Stimulated activated naive CD8-positive, alpha-beta T cell treated with anti-CD3 and anti-CD28 coated beads, Interleukin-15, Interleukin-2, amounts not matched to agents 100 ng/mL and 50 ng/mL, for 24 hours (primary cell): ENCODE measurements around the gene NEK2.
A peak's percentile ranks its signal among the peaks of the same experiment; 100 is the strongest.
"Not testable (repeated sequence)": the region's sequence is repeated elsewhere in the genome, so short reads cannot be mapped to it uniquely, and the experiment has no call there.

Source experiments
- H3K27ac Mint-ChIP-seq: one replicate; pipeline ENCODE4 v1.8.0; 2021; ENCODE audit warnings: mild to moderate bottlenecking, mixed read lengths
- H3K27me3 Mint-ChIP-seq: one replicate; pipeline ENCODE4 v1.8.0; 2021; ENCODE audit warnings: mixed read lengths
- H3K36me3 Mint-ChIP-seq: one replicate; pipeline ENCODE4 v1.8.0; 2021; ENCODE audit warnings: low read depth, mixed read lengths
- H3K4me1 Mint-ChIP-seq: one replicate; pipeline ENCODE4 v1.8.0; 2021; ENCODE audit warnings: low read depth, mixed read lengths
- H3K4me3 Mint-ChIP-seq: one replicate; pipeline ENCODE4 v1.8.0; 2021; ENCODE audit warnings: mild to moderate bottlenecking, mixed read lengths
- H3K9me3 Mint-ChIP-seq: one replicate; pipeline ENCODE4 v1.8.0; 2021; ENCODE audit warnings: mixed read lengths

Gene NEK2

DNA sequence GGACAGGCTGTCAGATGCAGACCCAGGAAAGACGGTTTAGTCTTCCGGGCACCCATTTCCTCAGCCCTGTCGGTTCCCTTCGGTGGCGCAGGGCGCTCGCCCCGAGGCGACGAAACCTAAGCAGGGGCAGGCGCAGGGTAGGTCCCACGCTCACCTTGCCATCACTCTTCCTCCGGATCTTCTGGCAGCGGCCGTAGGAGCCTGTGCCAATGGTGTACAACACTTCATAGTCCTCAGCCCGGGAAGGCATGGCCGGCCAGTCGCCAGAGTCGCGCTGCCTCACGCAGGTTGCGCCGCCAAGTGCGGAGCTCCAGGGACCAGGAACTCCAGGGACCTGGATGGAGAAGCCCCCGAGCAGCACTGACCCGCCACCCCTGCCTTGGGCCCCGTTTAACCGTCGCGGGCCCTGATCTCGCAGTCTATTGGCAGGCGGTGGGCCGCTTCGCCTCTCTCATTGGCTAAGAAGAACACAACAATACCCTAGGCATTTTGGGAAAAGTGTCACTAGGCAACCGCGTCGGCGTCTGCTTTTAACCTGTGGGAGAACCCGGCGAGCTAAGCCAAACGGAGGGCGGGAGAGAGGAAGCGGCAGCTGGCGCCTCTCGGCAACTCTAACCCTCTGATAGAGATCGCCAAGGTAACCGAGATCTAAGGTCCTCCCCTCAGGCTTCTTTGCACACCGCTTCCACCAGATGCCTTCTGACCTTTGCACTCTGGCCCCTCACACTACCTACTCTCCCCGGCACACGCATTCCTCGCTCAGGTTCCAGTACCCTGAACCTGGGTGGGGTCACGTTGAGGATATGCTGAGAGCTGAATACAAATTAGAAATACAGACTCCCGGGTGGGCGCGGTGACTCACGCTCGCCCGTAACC lies at the start of gene NEK2:
Gene NEK2, minus strand, starts transcription at position 392 of the 876 bp plus-strand sequence. Its CDS starts 142 bp downstream, at position 250.
- H3K9me3 Mint-ChIP-seq = no peaks in the 10 kb centered on the region
- H3K4me3 Mint-ChIP-seq = peak within 1 kb of the TSS; percentile 96
- peaks cover 6% of the 10 kb centered on the region for H3K36me3 Mint-ChIP-seq
- H3K27me3 Mint-ChIP-seq = no peaks in the 10 kb centered on the region
- peaks cover 19% of the 10 kb centered on the region for H3K4me1 Mint-ChIP-seq
- H3K27ac Mint-ChIP-seq = peak within 1 kb of the TSS; percentile 87

DNA sequence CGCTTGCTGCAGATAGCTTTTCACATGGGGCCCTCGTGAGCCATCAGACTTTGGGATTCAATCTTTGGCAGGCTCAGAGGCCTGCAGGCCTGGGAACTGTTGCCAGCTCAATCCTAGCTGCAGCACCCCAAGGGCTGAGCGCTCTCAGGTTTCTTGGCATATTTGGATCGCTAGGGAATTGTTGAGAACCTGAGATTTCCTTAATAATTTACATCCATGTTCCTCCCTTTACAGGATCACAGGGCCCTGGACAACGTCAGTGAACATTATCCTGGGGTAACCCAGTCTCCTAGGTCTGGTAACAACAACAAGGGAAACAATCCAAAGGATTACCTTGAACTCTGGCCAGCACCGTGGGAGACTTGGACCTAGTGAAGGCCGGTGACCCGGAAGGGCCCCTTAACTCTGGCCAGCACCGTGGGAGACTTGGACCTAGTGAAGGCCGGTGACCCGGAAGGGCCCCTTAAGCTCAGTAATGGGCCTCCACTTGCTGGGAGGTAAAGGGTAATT lies 49.3 kb upstream of the NEK2 start:
- Mint-ChIP-seq H3K27ac (no peak overlapping the region), H3K9me3 (peaks cover 4% of the 10 kb centered on the region), H3K4me1 (no peaks in the 10 kb centered on the region), H3K36me3 (no peaks in the 10 kb centered on the region), H3K27me3 (no peaks in the 10 kb centered on the region), H3K4me3 (no peak overlapping the region)

DNA sequence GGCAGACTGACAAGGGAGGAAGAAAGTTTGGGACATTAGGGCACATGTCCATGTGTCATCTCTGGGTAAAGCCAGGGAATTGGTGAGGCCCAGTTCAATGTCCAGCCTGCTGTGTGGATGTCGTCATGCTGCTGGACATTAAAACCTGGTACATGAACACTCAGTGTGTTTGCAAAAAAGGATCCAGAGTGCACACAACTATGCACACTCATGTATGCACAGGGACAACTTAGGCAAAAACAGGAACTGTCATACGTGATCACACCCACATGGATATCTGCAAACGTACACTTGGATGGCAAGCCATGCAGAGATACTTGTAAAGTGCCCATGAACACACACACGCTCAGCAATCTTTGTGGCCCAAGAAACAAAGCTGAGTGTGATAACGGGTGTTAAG lies 47.9 kb upstream of the NEK2 start:
- no peaks in the 10 kb centered on the region for H3K4me1 Mint-ChIP-seq
- H3K27ac Mint-ChIP-seq = no peak overlapping the region
- H3K9me3 Mint-ChIP-seq = peaks cover 6% of the 10 kb centered on the region
- H3K4me3 Mint-ChIP-seq = no peak overlapping the region
- H3K27me3 Mint-ChIP-seq = no peaks in the 10 kb centered on the region
- H3K36me3 Mint-ChIP-seq = no peaks in the 10 kb centered on the region

DNA sequence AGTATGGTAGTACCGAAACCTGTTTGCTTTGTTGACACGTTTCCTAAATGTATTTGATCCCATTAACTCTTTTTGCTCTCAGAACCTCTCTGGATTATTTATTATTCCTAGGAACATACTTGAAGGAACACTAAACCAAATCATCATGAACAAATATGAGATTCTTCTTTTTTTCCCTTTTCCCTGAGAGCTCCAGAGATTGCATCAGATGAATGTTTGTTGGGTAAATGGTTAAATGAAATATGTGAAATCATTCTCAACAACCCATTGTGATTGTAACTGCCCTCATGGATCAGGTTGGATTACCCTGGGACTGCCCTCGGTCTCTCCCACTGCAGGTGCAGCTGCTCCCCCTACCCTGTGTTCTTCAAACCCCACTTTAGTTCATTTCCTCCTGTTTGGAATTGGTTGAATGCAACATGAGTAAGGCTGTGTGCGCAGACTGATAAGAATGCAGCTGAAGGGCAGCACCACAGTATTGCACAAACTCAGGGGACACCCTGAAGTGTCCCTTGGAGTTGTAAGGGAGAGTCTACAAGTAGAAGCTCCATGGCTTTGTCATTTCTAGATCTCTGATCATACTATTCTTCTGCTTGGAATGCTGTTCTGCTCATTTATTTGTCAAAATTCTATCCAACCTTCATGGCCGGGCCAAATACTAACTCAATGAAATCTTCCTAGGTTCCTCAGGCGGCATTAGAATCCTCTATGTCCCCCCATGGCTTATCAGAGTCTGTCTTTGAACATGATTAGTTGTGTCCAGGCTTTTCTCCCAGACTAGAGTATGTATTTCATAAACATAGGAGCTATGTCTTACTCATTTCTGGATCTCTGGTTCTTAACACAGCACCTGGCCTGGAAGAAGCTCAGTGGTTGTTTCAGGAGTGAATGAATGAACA lies 47.1 kb upstream of the NEK2 start:
- peaks cover 6% of the 10 kb centered on the region for H3K9me3 Mint-ChIP-seq
- H3K4me3 Mint-ChIP-seq = no peak overlapping the region
- H3K27me3 Mint-ChIP-seq = no peaks in the 10 kb centered on the region
- no peaks in the 10 kb centered on the region for H3K4me1 Mint-ChIP-seq
- no peak overlapping the region for H3K27ac Mint-ChIP-seq
- H3K36me3 Mint-ChIP-seq = no peaks in the 10 kb centered on the region

DNA sequence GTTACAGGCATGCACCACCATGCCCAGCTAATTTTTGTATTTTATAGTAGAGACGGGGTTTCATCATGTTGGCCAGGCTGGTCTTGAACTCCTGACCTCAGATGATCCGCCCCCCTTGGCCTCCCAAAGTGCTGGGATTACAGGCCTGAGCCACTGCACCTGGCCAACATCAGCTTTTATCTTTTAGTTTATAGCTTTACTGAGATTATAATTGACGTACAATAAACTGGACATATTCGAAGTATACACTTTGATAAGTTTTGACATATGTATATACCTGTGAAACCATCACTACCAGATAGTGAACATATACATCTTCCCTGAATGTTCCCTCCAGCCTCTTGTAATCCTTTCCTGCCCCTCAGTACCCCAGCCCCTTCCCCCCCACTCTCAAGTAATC lies 41.1 kb upstream of the NEK2 start:
- H3K27me3 Mint-ChIP-seq, H3K27ac Mint-ChIP-seq, H3K36me3 Mint-ChIP-seq, H3K4me1 Mint-ChIP-seq, H3K4me3 Mint-ChIP-seq, H3K9me3 Mint-ChIP-seq: not testable (repeated sequence)

DNA sequence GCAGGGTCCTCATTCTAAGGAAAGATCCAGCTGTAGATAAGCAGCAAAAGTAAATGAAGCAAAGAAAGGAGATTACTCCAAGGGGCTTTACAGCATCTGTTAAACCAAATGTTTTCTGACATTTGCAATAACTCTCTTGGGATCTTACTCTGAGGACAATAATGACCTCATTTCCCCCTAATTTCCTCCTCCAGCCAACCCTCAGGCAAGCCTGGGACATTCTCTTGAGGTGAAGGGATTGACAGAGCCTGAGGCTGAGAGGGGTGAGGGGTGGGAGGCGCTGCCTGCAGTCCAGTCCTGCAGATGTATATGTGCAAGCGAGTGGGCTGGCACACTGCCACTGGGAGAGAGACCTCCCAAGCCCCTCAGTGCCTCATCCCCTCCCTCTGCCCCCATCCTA lies 40.5 kb upstream of the NEK2 start:
- H3K27me3 Mint-ChIP-seq = no peaks in the 10 kb centered on the region
- no peak overlapping the region for H3K27ac Mint-ChIP-seq
- H3K9me3 Mint-ChIP-seq = peaks cover 6% of the 10 kb centered on the region
- no peaks in the 10 kb centered on the region for H3K36me3 Mint-ChIP-seq
- H3K4me1 Mint-ChIP-seq = no peaks in the 10 kb centered on the region
- no peak overlapping the region for H3K4me3 Mint-ChIP-seq

DNA sequence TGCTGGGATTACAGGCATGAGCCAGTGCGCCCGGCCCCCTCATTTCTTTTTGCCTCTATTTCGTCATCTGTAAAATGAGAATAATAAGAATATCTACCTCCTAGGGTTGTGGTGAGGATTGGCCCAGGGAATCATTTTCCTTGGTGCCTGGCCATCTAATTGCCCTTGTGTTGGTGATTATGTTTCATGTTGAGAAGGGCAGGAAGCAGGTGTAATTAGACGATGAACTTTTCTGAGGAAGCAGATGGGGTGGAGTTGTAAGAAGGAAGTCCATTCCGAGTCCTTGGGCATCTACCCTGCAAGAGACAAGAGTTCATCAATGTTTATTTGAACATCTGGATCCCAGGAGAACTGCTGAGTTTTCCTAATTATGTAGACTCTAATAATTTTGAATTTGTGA lies 38.7 kb upstream of the NEK2 start:
- Mint-ChIP-seq H3K9me3 (no peaks in the 10 kb centered on the region), H3K27me3 (no peaks in the 10 kb centered on the region), H3K4me1 (no peaks in the 10 kb centered on the region), H3K4me3 (no peak overlapping the region), H3K27ac (no peak overlapping the region), H3K36me3 (no peaks in the 10 kb centered on the region)

DNA sequence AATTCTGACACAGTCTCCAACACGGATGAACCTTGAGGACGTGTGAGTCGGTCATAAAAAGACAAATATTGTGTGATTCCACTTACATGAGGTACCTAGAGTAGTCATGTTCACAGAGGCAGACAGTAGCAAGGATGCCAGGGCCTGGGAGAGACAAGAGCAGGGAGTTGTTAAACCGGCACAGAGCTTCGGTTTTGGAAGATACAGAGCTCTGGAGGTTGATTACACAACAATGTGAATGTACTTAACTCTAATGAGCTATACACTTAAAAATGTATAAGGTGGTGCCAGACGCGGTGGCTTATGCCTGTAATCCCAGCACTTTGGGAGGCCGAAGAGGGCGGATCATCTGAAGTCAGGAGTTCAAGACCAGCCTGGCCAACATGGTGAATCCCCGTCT lies 37.8 kb upstream of the NEK2 start:
- H3K27me3 Mint-ChIP-seq = no peaks in the 10 kb centered on the region
- H3K27ac Mint-ChIP-seq = no peak overlapping the region
- H3K4me1 Mint-ChIP-seq = no peaks in the 10 kb centered on the region
- H3K36me3 Mint-ChIP-seq = no peaks in the 10 kb centered on the region
- H3K4me3 Mint-ChIP-seq = no peak overlapping the region
- H3K9me3 Mint-ChIP-seq = no peaks in the 10 kb centered on the region

DNA sequence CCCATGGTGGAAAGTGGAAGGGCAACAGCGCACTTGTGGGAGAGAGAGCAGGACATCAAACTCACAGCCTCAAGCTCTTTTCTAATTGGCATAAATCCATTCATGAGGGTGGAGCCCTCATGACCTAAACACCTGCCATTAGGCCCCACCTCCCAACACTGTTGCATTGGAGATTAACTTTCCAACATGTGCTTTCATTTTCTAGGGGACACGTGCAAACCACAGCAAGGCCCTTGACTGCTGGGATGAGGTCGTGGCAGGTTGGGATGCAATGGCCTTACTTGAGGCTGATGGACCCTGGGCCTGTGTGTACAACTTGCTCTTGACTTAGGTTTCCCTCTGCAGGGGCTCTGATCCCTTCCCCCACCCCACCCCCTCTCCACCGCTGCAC lies 35.9 kb upstream of the NEK2 start:
- Mint-ChIP-seq H3K36me3 (no peaks in the 10 kb centered on the region), H3K4me1 (no peaks in the 10 kb centered on the region), H3K27ac (no peak overlapping the region)

DNA sequence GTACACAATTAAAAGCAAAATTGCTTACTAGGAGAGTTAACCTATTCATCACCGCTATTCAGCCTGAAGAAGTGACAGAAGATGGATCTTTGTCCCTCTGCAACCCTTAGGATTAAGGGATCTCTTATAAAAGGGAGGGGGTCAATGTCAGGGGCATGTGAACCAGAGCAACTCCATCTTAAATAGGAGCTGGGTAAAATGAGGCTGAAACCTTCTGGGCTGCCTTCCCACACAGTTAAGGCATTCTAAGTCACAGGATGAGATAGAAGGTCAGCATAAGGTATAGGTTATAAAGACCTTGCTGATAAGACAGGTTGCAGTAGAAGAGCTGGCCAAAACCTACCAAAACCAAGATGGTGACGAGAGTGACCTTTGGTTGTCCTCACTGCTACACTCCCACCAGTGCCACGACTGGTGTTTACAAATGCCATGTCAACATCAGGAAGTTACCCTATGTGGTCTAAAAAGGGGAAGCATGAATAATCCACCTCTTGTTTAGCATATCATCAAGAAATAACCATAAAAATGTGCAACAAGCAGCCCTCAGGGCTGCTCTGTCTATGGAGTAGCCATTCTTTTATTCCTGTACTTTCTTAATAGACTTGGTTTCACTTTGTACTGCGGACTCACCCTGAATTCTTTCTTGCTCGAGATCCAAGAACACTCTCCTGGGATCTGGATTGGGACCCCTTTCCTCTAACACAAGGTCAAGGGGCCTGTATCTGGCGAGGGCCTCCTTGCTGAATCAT lies 35.3 kb upstream of the NEK2 start:
- no peak overlapping the region for H3K4me3 Mint-ChIP-seq
- no peaks in the 10 kb centered on the region for H3K36me3 Mint-ChIP-seq
- no peaks in the 10 kb centered on the region for H3K9me3 Mint-ChIP-seq

More for the DNA sequence above, 35.9 kb upstream of the NEK2 start:
- Mint-ChIP-seq H3K4me3 (no peak overlapping the region), H3K9me3 (no peaks in the 10 kb centered on the region), H3K27me3 (no peaks in the 10 kb centered on the region)

DNA sequence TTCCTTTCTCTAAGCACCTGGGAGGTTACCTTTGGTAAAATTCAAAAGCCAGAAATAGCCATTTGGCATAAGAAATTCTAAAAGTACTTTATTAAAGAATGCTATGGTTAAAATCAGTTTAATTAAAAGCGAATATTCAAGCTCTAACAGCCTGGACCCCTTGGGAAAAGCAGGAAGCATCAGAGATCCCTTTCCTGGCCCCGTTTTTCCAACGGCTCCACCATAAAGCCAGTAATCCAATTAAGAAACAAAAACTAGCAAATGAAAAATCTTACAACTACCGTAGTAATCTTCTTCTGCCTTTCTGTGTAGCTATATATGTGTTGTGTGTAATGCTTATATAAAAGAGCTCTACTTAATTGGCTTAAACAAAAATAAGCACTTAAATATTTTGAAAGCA lies 33.5 kb upstream of the NEK2 start:
- Mint-ChIP-seq H3K9me3 (no peaks in the 10 kb centered on the region), H3K4me1 (no peaks in the 10 kb centered on the region), H3K27me3 (no peaks in the 10 kb centered on the region), H3K36me3 (no peaks in the 10 kb centered on the region), H3K27ac (no peak overlapping the region), H3K4me3 (no peak overlapping the region)

More for the DNA sequence above, 35.3 kb upstream of the NEK2 start:
- Mint-ChIP-seq H3K27me3 (no peaks in the 10 kb centered on the region), H3K4me1 (no peaks in the 10 kb centered on the region), H3K27ac (no peak overlapping the region)

DNA sequence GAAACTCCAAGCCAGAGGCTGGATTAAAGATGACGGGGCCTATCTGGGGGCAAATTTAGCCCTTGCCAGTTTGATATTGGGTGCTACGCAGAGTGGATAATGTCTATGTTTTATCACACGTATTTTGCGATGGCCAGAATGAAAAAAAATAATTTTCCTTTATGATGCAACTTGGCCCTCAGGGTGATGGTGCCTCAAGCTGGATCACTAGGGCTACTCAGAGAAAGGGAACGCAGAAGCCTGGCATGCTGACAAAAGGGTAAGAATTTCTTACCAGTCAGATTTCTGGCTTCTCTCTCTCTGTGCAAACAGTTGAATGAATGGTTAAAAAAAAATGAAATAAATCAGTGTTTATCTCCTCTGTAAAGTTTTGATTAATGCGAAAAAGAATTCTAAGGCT lies 32.6 kb upstream of the NEK2 start:
- Mint-ChIP-seq H3K4me1 (no peaks in the 10 kb centered on the region), H3K36me3 (no peaks in the 10 kb centered on the region), H3K9me3 (no peaks in the 10 kb centered on the region), H3K27me3 (no peaks in the 10 kb centered on the region), H3K4me3 (no peak overlapping the region), H3K27ac (no peak overlapping the region)

DNA sequence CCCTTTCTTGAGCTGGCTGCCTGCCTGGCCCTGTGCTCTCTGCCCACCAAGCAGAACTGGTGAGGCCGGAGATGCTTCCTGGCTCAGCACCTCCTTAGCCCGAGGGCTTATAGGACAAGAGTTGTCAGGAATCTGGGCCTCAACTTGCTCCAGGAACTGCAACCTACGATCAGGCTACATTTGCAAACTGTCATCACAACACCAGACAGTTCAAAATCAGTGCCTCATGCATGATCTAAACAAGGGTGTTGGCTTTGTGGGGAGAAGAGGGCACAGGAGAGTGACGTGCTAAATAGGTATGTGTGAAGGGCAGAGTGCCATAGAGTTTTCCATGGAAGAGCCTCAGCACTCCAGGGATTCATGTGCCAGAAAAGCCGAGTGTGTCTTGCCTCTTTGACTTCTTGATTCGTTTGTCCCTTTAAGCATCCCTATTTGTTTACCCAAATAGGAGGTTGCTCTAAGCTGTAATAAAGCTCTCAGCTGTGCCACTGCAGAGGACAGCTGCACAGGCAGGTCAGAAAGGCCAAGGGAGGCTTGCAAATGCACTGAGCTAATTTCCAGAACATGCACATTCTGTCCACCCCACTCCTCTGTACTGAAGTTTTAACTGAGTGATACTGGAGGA lies 30.2 kb upstream of the NEK2 start:
- Mint-ChIP-seq H3K9me3 (no peaks in the 10 kb centered on the region), H3K4me3 (no peak overlapping the region), H3K36me3 (no peaks in the 10 kb centered on the region), H3K27ac (no peak overlapping the region), H3K4me1 (no peaks in the 10 kb centered on the region), H3K27me3 (no peaks in the 10 kb centered on the region)

DNA sequence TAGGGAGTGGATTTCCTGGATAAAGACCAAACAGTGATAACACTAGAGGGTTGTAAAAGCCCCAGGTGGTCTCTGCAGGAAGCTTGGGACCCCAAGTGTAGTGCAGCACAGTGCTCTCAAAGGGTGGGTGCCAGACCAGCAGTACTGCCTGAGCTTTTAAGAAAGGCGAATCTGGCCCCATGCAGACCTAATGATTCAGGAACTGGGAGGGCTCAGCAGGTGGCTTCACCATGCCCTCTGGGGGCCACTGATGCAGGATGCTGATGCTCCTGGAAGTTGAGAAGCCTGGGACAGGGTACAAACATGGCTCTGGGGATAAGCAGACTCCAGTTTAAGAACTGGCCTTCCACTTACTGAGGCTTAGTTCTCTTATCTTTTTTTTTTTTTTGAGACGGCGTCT lies 29.1 kb upstream of the NEK2 start:
- peaks cover 1% of the 10 kb centered on the region for H3K4me1 Mint-ChIP-seq
- H3K9me3 Mint-ChIP-seq = no peaks in the 10 kb centered on the region
- no peak overlapping the region for H3K27ac Mint-ChIP-seq
- no peaks in the 10 kb centered on the region for H3K27me3 Mint-ChIP-seq
- no peaks in the 10 kb centered on the region for H3K36me3 Mint-ChIP-seq
- no peak overlapping the region for H3K4me3 Mint-ChIP-seq
